Measurements from ENCODE around the gene NUTM2A.
"Not testable (repeated sequence)": the region's sequence is repeated elsewhere in the genome, so short reads cannot be mapped to it uniquely, and the experiment has no call there.

DNA sequence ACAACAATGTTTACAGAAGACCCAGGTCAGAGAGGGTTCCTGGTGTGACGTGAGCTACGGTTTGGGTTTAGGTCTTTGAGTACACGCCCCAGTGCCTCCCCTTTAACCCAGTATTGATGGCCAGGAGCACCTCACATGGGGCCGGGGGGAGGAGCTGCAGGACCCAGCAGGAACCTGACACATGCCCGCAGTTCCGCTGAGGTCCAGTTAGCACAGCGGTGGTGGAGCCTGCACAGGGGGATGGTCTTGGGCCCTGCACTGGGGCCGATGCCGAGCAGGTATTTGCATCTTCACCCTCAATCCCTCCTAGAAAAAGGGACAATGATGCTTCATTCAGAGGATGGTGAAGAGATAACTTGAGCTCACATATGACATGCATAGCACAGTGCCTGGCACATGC, 4.0 kb downstream of the NUTM2A start:
- TF ChIP-seq SMAD4 (CRISPR knock-in tag; conservative IDR thresholded peaks at IDR 0.05); FOXM1 (IDR thresholded peaks at IDR 0.05; ENCODE audit: low read depth); FOXM1 (CRISPR knock-in tag; IDR thresholded peaks at IDR 0.05; ENCODE audit: low read depth); ZNF24 (IDR thresholded peaks at IDR 0.05); KDM2B (CRISPR knock-in tag; IDR thresholded peaks at IDR 0.05); KLF16 (IDR thresholded peaks at IDR 0.05); EZH2 (IDR thresholded peaks at IDR 0.05; ENCODE audit: borderline replicate concordance, low read depth, low read length): not testable (repeated sequence)
- TF ChIP-seq, protein P1, sequence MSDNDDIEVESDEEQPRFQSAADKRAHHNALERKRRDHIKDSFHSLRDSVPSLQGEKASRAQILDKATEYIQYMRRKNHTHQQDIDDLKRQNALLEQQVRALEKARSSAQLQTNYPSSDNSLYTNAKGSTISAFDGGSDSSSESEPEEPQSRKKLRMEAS (CRISPR knock-in tag; IDR thresholded peaks at IDR 0.05): not testable (repeated sequence)

All from K562 (cell line).